ENCODE data around the gene NTRK3.

The NTRK3 gene

DNA sequence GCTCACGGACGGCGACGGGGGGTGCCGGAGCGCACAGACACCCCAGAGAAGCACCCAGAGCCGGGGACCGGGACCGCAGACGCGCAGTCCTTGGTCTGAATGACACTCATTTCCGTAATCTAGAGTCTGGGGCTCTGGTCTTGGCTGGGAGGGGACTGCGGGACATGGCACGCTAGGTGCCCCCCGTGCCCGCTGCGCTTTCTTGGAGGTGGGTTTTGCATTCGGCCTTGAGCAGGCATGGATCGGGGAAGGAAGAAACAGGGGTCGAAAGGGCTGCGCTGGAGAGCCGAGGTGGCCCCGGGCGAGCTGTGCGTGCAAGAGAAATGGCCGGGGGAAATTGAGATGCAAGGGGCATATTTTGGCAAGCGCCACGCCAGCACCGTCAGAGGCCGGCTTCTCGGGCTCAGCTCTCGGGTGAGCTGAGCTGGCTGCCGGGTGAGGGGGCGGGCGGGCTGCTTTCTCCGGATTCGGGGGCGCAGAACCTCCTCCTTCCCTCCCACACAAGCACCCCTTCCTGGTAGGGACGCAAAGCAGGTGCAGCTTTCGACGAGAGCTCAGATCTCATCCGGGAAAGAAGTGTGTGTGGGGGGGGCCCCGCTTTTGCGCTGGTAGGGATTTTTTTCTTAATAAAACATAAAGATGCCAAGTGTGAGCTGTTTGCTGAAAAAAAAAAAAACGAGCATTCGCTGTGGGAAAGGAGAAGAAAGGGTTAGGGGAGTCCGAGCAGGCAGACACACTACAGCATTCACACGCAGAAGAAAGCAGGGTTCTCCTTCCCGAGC lies 963 bp upstream of the NTRK3 start:
- DNase-seq = no peak

DNA sequence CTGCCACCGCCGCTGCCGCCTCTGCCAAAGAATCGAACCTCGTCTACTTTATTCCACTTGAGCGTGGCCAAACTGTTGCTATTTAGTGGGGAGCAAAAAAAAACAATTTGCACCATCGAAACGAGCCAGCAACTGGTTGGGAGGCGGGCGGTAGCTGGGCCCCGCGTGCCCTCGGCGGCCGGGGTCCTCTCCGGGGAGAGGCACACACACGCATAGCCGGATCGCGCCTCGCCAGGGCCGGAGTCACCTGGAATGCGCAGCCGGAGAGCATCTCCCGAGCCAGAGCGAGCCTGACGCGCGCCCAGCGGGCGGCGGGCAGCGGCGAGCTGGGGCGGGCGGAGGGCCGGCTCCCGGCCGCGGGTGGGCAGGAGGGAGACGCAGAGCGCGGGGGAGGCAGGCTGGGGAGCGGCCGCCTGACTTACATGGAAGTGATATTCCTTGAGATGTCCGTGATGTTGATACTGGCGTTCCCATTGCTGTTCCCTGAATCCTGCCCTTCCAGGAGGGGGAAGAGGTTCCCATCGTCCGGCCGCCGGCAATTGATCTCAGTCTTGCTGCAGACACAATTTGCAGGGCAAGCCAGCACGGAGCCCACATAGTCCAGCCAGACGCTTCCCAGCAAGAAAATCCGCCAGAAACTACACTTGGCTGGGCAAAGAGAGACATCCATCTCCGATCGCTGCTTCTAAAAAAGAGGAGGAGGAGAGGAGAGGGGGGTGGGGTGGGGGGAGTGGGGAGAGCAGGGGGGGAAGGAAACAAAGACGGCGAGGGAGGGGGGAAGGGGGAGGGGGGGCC lies 858 bp downstream of the NTRK3 start:
- DNase-seq = peak in 1 of 2 experiments; percentile 3

DNA sequence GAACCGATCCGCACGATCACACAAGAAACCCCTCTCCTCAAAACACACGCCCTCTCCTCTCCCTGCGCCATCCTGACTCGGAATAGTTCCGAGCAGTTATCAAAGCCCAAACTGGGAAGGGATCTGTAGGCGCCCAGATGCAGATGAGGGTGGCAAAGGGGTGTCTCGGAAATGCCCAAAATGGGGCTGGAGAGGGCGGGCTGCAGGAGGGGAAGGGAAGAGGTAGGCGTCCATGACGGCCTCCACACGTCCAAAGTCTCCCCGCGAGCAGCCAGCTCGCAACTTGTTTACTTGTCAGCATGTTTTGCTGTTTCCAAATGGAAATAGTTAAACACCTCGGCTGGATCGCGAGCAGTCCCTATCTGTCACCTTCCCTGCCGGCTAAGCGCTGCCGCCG lies 1.5 kb downstream of the NTRK3 start:
- no peak for DNase-seq

DNA sequence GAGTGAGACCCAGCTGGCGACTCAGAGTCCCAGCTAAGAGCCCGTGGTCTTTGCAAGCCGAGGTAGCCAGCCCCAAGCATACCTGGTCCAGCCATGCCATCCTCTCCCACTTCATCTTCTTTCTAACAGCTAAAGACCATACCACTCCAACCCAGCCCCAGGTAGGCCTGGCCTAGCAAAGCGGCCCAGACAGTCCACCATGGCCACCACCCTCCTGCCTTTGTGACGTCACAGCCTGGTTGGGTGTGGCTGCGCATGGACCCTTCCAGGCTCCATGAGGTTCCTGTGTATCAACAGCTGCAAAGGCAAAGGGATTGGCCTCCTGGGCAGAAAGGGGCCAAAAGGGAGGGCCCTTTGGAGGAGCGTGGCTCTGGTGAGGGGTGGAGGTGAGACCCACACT lies 4.1 kb downstream of the NTRK3 start:
- DNase-seq = no peak

DNA sequence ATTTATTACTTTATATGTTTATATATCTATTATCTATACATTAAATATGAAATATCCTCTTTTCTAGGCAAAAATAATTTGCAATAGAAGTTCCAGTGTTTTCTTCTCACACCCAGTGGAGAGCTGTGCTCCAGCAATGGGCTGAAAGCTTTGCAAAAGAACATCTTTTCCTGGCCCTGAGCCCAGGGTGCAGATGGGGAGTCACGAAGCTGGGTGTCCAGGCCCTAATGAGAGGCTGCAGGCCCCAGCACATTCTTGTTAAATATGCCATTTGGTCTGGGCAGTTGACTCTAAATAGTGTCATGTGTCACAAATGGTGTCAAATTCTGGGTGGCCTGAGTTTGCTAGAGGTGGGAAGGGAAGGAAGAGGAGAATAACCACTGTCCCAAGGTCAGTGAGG lies 5.7 kb downstream of the NTRK3 start:
- DNase-seq = no peak

DNA sequence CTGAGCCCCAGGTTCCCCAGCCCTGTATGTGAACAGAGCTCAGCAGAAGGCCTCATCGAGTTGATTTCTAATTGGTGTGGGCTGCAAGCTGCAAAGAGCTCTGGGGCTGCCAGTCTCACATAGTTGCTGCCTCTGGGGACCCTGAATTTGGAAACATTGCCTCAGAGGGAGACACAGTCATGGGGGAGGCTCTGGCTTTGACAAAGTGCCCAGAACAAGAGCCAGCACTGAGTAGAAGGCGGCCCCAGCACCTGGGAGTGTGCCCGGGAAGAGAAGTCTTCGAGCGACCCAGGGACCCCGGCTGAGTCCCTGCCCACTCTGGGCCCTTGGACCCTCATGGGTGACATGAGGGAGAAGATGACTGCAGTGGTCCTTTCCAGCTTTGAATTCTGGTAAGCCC lies 7.3 kb downstream of the NTRK3 start:
- no peak for DNase-seq

DNA sequence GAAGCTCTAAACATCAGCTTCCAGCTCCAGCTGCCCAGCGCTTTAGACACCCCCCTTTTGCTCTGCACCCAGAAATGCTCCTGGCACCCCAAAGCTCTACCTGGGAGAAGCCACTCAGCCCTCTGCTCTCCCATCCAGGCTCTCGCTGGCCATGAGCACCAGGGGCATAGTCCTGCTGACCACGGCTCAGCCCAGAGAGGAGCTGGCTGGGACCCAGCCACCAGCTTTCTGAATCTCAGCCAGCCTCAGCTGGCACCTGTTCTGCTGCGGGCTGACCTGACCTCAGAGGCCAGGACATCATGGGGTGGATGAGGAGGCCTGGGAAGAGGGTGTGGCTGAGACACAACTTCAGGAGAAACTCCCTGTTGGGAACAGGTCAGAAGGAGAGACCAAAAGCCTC lies 8.6 kb downstream of the NTRK3 start:
- no peak for DNase-seq

DNA sequence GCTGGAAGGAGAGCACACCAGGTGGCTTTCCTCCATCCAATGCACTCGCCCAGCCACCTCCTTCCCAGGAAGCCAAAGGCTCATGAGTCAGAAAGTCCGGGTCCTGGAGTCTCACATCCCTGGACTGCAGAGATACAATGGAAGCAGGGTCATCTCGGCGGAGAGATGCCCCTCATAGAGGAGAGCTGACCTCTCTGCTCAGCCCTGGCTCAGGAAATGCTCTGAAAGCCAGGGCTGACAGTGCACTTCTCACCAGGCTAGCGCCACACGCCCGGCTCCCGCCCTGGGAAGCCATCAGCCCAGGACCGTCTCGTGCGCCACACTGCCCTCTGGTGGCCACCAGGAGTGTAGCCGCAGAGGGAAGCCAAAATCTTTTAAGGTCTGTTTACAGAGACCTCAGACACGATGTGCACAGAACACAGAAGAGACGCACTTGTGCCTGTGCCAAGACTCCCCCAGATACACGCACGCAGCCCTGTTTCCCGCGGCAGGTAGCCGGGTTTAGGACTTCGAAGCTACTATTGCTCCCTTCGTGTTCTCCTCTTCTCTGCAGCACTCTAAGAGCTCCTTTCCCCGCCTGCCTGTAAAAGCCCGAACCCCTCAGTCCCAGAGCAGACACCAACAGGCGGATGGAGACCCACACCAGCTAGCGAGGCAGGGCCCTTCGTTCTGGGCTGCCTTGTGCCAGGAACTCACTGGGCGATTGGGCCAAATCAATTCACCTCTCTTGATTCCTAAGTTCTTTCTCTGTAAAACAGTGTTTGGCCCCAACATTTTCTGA lies 9.7 kb downstream of the NTRK3 start:
- peak; percentile 22 to 34 for DNase-seq

DNA sequence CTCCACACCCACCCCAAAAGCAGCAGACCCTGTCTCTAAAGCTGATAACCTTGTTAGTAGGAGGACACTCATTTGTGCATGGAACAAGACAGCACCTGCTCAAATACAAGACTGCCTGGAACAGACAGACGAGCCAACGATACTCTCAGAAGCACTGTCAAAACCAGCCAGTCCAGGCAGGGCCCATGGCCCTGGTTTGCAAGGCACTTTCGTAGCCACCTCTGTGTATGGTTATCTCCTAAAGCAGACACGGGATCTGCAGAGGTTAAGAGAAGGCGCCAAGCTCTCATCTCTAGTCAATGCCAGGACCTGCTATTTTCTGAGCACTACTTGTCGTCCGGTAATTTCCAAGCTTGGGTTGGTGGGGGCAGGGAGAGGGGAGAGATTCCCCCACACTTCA lies 10.5 kb downstream of the NTRK3 start:
- DNase-seq = no peak

DNA sequence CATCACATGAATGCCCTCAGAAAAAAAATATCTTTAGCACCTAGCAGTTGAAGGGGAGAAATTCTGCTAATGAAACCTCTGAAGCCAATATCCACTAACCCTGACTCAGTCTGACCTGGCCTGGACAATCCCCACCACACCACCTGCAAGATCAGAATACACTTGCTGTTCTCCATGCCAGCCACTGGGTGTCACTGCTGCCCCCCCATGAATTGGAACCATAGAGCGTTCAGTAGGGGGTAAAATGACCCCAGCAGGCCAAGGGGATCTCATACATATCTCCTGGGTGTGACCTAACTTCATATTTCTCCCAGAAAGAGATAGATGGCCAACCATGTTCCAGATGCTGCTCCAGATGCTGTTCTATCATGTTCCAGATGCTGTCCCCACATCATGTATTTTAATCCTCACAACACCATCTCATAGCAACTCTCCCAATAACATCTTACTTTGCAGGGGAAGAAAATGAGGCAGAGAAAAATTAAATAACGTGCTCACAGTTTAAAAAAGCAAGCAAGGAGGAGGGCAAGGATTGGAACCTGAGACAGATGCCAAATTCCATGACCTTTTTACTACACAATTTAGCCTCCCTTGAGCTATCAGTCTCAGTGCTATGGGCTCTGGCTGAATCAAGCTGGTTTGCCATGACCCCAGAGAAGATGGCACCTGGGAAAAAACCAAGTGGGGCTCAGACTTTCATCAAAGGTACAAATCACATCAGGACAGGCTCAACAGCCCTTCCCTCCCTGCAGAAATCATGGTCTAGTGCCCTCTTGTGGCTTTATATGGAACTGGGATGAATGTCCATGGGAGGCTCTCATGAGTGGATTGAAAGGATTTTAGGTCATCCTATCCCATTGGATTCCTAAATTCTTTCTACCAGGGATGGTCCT lies 12.4 kb downstream of the NTRK3 start:
- no peak for DNase-seq

DNA sequence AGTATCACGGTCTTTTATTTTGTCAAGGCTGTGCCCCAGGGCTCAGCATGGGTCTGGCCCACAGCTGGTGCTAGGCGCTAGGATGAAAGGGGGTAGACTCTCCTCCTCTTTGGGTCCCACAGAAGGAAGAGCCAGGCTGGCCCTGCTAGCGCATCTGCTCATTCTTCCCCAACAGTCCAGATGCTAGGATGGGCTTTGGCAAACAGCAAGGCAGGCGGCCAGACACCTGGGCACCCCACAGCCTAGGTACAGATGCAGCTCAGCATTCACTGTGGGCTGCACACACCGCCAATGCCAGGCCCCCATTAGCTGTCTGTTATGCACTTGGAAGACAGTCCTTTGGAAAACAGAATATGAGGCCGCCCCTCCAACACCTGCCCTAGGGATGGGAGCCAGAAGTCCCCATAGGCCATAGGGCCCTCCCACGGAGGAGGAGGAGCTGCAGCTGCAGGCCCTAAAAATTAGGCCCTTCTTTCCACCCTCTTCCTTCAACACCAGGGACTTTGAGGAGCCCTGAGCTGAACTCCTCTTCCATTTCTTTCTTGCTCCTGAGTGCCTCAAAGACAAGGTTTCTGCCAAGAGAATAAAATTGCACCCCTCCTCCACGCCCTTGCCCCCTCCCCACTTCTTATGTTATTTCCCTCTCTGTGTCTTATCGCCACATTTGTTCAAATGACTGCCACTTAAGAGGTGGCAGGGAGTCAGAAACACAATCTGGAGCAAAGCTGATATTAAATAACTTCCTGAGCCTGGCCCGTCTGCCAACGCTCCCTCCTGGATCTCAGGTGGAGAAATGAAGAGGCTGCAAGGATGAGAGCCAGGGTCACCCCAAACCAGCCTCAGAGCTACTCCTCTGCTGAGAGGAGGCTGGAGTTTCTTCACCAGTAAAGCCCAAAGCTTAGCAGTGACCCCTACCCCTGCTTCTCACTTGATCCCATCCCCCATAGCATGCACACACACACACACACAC lies 13.7 kb downstream of the NTRK3 start:
- no peak for DNase-seq

DNA sequence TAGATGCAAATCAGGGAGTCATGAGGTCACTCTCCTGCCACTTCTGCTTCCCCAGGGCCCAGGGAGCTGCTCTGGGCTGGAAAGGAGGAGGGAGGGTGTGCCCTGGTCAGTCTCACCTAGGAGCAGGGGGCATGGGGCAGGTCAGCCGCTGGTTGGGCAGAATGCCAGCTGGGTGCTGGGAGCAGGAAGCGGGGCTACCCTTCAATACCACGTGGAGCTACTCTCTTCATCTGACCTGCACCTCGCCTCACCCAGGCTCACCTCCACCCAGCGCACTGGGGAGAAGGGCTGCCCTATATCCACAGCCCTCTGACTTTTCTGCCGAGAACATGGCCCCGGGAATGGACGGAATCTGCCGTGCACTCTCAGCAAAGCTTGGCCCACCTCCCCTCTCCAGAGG lies 15.1 kb downstream of the NTRK3 start:
- no peak for DNase-seq

DNA sequence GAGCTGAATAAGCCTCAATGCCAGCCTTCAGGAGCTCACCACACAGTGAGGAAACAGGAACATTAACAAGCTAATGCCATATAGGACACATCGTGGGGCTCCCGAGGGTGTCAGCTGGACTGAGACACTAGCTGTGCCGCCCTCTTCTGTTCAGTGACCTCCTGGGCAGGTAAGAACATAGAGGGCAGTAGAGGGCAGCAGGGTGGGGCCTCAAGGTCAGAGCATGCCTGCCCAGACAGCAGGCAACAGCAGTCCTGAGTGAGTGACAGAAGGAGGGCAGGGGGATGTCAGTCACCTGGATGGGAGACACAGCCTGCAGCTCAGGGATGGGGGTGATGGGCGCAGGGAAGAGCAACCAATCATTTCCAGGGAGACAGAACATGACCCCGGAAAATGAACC lies 15.5 kb downstream of the NTRK3 start:
- no peak for DNase-seq

DNA sequence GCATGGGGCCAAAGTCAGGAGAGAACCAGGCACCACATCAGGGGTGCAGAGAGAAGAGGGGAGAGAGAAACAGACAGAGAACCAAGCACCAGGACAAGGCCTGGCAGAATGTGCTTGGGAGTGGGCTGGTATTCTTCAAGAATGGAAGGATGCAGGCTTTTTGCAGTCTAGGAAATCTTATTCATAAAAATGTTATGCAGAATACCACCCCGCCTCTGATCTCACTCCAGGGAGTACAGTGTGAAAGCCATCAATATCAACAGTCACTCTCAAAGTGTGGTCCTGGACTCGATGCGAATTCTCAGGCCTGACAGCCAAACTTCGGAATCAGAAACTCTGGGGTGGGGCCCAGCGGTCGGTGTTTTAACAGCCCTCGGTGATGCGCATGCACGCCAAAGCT lies 16.9 kb downstream of the NTRK3 start:
- no peak for DNase-seq

DNA sequence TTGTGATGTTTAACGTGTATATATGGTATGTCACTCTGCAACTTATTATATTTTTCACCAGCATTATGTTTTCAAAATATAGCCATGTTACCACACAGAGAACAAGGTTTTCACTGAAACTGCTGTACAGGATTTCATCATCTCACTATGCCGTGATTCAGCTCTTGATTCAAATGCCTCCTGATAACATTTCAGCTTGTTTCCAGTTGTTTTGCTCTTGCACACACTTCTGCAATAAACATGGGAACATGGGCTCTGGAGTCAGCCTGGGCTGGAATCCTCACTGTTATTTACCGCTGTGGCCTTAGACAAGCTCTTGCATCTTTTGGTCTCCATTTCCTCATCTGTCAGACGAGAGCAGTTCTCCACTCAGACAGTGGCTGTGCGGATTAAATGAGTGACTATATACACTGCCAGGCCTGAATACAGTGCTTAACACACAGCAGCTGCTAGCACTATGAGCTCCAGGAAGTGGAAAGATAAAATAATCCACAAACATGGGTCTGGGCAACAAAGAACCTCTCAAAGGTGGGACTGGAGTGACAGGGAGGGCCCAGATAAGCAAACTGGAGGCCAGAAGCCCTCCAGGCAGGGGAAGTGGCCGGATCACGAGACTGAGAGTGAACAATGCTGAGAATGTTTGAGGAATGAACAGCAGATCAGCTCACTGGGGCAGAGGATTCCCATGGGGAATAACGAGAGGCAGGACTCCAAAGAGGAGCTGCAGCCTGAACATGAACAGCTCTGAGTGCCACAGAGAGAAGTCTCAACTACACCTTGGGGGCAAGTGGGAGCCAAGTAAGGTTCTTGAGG lies 17.7 kb downstream of the NTRK3 start:
- no peak for DNase-seq

DNA sequence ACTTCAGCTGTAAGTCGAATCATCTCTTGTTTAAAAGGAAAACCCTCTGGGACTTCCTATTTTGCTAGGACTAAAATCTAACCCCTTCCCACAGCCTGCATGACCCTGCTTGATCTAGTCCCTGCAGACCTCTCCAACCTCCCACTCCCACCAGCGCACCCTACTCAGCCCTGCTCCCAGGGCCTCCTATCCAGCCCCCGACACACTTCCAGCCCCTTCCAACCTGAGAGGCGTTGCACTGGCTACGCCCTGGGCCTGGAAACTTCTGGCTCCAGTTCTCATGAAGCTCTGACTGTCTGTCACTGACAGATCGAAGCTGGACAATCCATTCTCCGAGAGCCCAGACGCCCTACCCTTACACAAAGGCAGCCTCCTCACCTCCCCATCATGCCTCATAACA lies 21.8 kb downstream of the NTRK3 start:
- DNase-seq = no peak

DNA sequence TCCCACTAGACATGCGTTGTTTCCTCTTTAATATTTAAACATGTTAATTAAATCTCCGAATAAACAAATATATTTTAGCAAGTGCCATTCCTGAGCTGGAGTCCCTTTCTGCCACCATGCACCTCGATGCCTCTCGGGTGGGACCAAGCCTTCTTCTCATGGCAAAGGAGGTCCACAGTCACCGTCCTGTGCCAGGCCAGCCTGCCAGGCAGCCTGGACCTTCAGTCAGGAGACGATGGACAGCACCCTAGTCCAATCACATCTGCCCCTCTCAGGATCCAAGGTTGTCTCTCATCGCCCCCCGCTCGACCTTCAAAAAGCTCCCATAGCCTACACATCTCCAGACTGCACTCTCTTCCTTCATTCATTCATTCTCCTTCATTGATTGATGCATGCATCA lies 22.6 kb downstream of the NTRK3 start:
- no peak for DNase-seq

DNA sequence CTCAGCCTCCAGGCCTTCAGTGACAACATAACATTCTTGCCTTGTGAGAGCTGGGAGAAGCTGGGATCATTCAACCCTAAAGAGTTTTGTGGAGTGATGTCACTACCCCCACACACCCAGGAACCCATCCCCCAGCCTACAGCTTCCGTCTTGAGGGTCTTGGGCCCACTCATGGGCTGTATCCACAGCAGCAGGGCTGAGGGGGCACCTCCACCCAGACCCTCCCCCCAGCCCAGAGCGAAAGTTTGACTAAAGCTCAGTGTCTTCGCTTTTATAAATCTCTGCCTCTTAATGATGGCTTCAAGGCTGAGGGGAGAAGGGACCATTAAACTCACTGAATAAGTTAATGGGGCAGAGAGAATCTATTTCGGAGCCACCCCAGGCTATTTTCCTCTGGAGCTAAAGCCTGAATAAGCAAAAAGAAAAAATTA lies 23.8 kb downstream of the NTRK3 start:
- no peak for DNase-seq

DNA sequence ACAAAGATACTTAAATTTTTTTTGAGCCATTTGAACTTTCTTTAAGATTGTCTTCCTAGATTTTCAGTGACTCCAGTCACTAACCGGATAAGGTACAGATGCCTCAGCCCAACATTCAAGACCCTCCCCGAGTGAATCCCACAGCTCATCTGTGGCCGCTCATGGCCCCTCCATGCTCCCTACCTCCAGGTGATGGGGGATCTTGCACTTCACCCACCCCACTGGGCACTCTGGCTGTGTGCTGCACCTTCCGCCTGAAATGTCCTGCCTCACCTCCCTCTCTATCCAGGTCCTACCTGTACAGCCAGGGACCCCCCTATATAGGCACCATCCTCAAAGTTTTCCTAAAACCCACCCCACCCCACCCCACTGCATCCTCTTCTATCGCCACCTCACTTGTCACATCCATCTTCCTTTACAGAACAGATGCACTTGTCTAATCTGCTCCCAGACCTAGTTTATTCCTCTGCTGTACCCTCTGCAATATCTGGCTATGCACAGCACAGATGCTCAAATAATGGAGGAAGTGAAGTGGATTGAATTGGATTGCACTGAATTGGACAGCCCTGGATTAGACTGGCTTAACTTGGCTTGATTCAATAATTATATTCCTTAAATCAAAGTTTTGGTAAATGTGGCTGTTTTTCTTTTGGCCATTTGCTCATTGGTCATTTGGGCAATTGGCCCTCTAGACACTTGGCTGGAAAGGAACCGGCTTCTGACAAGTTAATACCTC lies 24.5 kb downstream of the NTRK3 start:
- no peak for DNase-seq

DNA sequence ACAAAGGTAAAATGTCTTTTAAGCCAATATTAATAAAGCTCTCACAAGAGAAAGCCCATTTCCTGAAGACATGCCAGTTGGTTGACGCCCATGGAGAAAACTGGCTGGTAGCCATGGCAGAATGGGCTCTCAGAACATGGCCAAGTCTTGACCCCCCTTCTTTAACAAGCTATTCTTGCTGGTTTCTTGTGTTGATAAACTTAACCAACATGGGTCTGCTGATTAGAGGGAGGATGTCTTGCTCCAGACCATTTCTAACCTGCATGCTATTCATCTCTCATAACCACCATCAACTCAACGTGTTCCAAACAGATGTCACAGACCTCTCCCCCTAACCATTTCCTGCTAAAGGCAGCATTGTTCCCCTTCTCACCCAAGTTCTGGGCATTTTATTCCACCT lies 25.7 kb downstream of the NTRK3 start:
- no peak for DNase-seq

Data from NCI-H1930 (cell line).